GM19351 (cell line): ENCODE results near the gene TRIM58.

Experiments used
- ATAC-seq: cut with Tn5 transposase; IDR thresholded peaks from one replicate; pipeline ENCODE4 v1.9.1; 2021; ENCODE audit warnings: mild to moderate bottlenecking, moderate library complexity; ENCODE audit not compliant: unreplicated experiment

The TRIM58 gene, protein sequence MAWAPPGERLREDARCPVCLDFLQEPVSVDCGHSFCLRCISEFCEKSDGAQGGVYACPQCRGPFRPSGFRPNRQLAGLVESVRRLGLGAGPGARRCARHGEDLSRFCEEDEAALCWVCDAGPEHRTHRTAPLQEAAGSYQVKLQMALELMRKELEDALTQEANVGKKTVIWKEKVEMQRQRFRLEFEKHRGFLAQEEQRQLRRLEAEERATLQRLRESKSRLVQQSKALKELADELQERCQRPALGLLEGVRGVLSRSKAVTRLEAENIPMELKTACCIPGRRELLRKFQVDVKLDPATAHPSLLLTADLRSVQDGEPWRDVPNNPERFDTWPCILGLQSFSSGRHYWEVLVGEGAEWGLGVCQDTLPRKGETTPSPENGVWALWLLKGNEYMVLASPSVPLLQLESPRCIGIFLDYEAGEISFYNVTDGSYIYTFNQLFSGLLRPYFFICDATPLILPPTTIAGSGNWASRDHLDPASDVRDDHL

DNA sequence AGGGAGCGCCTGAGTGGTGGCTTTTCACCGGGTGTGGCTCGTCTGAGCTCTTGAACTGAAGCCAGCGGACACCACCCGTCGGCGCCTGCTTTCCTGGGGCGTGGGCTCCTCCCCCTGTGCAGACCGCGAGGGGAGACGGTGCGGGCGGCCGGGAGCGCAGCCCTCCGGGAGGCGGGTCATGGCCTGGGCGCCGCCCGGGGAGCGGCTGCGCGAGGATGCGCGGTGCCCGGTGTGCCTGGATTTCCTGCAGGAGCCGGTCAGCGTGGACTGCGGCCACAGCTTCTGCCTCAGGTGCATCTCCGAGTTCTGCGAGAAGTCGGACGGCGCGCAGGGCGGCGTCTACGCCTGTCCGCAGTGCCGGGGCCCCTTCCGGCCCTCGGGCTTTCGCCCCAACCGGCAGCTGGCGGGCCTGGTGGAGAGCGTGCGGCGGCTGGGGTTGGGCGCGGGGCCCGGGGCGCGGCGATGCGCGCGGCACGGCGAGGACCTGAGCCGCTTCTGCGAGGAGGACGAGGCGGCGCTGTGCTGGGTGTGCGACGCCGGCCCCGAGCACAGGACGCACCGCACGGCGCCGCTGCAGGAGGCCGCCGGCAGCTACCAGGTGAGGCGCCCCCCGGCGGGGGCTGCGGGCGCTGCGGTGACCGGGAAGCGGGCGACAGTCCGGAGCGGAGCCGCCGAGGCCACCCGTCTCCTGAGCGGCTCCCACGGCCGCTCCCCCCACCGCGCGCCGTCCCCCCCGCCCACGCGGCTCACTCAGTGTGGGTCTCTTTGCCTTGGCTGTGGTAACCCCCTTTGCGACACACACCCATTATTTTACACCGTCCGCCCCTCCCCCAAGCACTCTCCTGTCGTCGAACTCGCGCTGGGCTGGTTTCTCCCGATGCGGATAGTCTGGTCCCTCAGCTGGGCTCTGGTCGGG is at the start of gene TRIM58:
TSS of gene TRIM58 (plus strand) at position 119 of the 916 bp plus-strand sequence. CDS start at position 179, 60 bp downstream.
- ATAC-seq = peak; percentile 66

DNA sequence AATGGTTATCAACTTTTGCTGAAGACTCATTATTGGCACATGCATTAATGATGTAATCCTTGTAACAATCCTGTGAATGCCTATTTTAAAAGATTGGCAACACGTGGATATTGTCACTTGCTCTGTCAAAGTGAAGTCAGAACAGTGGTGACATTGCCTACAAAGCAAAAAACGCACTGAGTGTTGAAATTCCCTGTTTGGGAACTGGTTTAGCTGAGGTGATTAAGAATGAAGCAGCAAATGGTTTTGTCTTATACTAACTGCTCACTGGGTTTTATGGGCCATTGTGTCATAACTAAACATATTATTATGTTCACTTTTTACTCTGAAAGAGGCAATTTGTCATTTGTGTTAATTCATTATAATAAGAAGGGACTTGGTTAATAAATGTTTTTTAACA is 44.4 kb upstream of the TRIM58 start:
- no peak for ATAC-seq

DNA sequence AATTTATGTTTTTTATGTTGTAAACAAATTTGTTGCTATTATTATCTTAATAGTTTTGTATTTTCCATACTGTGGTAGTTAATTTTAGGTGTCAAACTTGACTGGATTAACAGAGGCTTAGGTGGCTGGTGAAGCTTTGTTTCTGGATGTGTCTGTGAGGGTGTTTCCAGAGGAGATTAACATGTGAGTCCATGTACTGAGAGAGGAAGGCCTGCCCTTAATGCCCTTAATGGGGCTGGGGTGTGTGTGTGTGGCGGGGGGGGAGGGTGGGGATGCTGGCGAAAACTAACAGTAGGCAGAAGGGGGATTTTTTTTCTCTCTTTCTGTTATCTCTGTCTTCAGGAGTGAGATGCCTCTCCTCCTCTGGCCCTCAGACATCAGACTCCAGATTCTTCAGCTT is 34.9 kb upstream of the TRIM58 start:
- no peak for ATAC-seq

DNA sequence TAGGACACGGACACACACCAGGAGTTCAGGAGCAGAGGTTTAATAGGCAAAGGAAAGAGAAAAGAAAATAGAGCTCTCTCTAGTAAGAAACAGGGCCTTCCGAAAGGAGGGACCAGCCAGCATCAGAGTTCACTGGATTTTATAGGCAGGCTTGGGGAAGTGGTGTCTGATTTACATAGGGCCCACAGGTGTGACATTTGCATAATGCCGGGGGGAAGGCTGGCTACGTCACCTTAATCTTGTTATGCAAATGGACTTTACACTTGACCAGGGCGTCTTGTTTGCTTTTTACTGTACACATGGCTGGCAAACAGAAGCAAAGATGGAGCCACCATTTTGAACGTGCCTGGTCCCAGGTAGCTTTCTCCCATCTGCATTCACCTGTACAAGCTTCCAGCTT is 33.0 kb upstream of the TRIM58 start, which contains the start of gene OR14A16:
TSS of gene OR14A16 (minus strand) at position 97 of the 400 bp plus-strand sequence. CDS start 8,390 bp downstream, outside the sequence.
- ATAC-seq = peak; percentile 46

DNA sequence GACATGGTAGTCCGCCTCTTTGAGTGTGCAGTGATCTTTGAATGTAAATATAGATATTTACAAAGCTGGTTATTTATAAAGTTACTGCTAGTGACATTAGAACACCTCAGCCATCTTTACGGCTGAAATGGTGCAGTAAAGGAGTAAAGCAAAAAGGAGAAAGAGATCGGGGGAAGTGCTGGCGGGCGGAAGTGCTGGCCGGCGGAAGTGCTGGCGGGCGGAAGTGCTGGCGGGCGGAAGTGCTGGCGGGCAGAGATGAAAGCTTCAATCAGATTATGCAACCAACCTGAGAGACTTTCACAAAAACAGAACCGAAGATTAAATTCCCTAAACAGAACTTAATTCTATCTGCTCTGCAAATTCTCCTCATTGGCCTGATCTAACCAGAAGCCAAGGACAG is 31.6 kb upstream of the TRIM58 start:
- ATAC-seq = no peak

DNA sequence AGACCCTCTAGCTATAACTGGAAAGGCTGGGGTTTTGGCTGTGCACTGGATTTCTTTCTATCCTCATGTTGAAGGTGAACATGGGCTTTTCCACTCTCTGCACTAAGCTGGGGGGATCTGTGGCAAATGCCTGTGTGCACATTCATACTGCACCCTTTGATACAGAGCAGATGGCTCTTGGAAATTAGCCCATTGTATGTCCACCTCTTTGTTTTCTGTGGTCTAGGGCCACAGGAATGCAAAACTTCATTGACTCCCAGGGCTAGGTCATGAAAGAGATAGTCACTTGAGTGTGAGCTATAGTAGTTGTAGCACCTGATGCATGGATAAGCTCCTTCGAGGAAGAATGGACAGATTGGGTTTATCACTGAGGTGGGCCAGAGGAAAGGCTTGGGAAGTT is 27.3 kb upstream of the TRIM58 start:
- no peak for ATAC-seq

DNA sequence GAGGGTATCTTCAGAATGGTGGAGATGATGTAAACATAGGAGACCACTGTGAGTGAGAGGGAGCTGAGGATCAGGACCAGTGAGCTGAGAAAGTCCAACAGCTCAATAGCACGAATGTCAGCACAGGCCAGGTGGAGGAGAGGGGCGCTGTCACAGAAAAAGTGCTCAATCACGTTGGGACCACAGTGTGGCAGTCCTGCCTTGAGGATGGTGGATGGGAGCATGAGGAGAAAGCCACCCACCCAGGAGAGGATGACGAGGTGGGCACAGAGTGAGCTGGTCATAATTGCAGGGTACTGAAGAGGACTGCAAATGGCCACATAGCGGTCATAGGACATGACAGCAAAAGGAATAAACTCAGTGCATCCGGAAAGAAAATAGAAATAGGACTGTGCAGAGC is 23.4 kb upstream of the TRIM58 start:
- no peak for ATAC-seq

DNA sequence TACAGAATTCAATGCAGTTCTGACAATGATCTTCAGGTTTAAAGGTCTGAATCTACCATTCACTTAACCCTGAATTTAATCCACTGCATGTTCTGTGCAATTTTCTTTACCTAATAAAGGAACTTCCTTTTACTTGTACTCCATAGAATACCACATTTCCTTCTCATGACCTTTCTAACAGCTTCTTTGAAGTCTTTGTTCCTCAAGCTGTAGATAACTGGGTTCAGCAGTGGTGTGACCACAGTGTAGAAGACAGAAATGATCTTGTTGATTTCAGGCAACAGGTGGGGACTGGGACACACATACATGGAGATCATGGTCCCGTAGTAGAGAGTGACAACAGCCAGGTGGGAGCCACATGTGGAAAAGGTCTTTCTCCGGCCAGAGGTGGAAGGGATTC is 16.2 kb upstream of the TRIM58 start:
- no peak for ATAC-seq

DNA sequence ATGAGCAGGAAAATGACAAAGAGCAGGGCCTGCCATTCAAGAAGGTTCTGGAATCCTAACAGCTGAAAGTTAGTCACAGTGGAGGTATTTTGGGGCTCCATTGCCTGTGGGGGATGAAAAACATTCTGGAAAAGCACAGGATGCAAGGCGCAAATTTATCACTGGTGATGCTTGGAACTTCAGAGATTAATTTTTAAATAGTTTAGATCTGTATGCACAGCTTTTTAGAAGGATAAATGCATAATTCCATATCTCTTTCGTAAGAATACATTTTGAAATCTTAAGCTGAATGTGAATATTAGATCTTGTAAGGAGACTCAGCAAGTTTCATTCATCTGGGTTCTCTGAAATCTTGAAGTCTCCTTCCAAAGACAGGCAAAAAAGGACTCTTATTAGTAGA is 15.2 kb upstream of the TRIM58 start, which contains the start of gene OR11L1:
TSS of gene OR11L1 (minus strand) at position 101 of the 400 bp plus-strand sequence. CDS start at position 101, 0 bp downstream.
- ATAC-seq = no peak

DNA sequence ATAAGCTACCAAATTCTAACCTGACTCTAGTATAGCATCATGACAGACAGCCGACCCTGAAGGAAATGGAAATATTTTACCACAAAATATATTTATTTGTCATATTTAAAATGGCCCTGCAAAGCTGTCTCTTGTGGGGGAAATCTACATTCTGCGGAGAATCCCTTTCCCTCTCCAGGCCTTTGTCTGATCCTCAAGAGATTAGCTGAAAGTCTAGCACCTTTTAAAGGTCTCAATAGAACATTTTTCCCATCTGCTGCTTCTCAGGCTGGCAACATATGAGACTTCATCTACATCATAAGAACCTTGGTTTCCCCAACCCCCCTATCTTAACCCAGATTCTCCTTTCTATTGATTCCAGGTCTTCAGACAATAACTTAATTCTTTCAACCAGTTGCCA is 13.6 kb upstream of the TRIM58 start:
- no peak for ATAC-seq

DNA sequence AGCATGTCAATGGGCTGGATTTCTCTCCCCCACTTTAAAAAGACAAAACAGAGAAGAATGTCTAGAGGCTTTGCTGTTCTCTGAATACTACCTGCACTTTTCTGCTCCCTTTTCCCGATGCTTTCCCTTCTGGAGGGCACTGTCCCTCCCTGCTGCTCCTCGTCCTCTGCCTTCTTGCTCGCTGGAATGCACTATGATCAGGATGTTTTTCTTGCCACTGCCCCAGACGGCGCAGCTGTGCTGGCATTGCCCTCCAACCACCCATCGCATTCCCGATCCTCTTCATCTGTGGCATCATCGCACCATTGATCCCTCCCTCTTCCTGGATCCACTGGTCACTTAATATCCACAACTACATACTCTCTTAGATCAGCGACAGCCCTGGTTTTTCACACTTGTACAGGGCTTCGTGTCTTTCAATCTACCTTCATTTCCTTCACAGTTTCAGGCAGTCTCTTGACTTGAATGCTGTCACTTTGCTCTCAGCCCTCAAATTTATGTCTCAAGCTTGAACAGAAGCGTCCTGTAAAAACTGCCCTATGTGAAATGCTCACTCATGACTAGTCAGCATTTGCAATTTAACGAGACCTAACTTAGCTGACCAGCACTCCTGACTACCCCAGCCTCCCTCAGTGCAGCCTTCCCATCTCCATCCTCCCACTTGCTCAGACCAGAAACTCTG is 11.8 kb upstream of the TRIM58 start:
- ATAC-seq = no peak

DNA sequence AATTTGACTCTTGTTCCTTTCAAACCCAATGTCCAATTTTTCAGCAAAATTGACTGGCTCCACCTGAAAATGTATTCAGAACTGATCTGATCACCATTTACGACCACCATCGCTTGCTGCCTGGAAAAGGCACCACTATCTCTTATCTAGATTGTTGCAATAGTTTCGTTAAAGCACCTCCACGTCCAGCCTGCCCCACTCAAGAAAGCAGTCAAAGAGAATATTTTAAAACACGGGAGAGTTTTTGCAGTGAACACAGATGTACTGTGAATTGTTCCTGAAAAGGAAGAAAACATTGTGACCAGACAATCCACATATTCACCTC is 11.3 kb upstream of the TRIM58 start:
- ATAC-seq = no peak

DNA sequence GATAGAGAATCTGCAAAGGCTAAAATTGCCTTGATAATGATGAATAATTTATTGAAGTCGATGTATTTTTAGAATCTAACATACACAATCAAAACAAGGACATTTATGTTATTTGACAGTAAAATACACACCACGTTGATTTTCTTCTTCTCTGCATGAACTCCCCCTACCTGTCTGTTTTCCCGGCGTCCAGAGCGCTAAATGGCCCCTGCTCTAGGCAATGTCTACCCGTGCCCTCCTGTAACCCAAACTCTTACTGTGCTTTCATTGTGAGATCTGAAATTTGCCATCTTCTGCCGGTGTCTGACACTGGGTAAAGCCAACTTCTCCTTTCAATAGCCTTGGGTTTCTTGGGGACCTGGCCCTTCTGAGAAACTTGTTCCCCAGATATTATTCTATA is 8.6 kb upstream of the TRIM58 start:
- no peak for ATAC-seq

DNA sequence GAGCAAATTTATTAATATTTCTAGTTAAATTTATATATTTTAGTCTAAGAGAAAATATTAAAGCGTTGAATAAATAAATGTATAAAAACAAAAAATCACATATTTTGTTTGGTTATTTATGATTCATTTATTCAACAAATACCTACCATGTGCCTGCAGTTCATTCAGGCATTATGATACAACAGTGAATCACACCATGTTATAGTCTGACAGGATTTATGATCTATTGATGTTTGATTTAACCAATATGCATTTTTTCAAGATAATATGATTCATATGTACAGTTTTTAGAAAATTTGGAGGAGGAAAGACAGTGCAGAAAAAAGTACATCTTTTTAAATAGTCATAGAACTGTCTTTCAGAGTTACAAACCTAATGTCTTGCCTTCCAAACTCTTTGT is 7.4 kb upstream of the TRIM58 start:
- no peak for ATAC-seq

DNA sequence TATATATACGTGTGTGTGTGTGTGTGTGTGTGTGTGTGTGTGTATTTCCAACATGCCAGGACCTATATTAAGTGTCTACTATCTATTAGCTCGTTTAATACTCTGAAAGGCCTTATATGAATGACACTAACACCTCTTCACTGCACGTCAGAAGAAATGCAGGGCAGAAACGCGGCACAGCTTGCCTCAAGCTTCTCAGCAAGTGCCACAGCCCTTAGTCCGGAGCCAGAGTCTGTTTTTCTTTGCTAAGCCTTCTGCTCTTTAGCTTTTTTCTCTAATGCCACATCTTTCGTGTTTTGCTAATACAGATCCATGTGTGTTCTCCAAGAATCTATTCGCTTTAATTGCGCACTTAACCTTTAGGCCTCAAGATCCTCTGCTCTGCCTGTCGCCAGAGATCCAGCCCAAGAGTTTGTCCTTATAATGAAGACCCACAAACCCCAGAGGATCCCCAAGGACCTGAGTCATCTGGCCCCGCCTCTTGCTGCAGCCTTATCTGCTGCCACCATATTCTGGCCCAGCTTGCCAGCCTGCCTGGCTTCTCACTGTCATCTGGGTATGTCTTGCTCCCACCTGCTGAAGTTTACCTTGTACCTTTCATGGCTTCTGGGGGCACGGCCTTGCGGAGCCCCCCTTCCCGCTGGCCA is 2.0 kb upstream of the TRIM58 start:
- ATAC-seq = no peak

DNA sequence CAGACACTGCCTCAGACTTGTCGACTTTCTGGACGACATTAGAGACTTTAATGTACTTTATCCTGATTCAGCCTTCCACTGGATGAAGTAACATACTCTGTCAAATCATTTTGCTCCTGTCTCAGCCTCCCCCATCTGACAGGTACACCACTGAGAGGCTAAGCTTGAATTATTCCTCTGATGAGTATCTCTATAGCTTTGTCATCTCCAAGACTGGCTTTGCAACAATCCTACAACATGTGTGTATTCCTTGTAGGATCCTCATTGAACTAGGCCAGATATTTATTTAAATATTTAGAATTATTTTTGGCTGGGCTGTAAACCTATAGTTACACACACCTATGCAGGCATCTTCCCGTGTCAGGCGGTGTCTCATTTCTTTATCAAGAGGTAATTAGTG is 1.1 kb upstream of the TRIM58 start:
- no peak for ATAC-seq

DNA sequence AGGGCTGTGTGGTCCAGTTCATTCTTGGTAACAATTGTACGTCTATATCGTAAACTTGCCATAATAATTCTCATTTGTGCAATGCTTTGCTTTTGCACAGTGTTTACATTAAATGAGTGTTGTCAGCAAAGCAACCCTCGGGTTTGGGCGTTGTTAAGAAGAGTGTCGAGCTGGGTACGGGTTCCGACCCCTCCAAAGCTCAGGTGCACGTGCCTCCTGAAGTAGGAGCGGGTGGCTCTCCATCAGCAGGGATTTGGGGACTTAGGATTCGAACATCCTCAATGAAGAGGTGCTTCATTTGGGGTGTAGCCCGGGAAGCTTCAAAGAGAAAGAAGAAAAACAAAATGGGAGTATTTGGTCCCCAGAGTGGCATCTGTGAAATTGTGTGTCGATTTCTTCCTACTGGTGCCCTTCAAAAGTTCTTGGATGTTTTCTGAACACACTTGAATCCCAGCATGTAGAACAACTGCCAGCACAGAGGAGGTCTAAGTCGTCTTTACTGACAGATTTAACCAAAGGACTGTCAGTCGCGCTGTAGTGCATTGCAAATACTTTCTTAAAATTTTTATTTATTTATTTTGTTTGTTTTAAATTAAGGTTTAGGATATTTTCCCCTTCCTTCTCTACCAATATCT is 1.1 kb downstream of the TRIM58 start:
- no peak for ATAC-seq

DNA sequence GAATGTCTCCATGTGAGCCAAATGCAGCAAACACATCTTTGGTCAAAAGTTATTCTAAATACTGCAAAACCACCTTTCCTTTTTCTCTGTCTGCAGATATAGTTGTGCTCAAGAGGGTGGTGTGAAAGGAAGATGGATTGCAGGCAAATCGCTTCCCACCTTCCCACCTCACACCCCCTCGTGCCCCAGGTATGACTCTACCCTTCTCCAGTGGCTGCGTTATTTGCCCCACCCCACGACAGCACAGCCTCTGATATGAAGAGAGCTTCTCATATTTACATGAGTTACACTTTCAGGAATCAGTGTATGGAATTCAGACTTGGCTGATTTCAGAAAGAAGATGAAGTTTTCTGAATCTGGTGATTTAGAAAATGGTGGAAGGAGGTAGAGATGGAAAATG is 5.8 kb downstream of the TRIM58 start:
- no peak for ATAC-seq

DNA sequence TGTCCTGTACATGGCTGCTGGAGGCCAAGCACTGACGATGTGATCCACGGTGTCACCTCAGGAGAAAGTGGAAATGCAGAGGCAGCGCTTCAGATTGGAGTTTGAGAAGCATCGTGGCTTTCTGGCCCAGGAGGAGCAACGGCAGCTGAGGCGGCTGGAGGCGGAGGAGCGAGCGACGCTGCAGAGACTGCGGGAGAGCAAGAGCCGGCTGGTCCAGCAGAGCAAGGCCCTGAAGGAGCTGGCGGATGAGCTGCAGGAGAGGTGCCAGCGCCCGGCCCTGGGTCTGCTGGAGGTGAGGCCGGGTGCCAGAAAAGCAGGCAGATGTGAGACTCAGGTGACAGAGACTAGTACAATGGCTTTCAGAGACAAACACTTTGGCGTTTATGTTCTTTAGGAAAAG is 7.7 kb downstream of the TRIM58 start:
- no peak for ATAC-seq

DNA sequence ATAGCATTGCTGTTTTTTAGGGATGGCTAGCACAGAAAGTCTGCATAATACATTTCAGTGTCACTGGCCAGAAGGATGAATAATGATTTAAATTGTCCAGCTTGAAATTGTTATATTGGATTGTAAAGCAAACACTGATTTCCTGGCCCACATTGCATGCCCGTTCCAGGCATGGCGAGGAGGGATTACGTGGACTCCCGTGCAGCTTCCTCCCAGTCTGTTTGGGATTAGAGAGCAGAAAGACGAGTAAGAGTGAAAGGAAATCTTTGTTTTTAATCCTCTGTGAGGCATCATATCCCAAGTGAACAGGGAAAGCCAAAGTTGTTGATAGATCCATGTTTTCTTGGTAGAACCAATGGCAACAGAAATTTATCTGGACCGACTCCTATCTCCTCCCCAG is 8.4 kb downstream of the TRIM58 start:
- ATAC-seq = no peak
